ENCODE results near the gene TRMT2B. TPM values are rescaled to one million over a fixed set of nuclear protein-coding genes. Genes with fewer than 3 reads are reported as not detected.
"Not testable (repeated sequence)": the region's sequence is repeated elsewhere in the genome, so short reads cannot be mapped to it uniquely, and the experiment has no call there.

The TRMT2B gene
- total RNA-seq, 1 donor from 2014 or later: 15.7 TPM

DNA sequence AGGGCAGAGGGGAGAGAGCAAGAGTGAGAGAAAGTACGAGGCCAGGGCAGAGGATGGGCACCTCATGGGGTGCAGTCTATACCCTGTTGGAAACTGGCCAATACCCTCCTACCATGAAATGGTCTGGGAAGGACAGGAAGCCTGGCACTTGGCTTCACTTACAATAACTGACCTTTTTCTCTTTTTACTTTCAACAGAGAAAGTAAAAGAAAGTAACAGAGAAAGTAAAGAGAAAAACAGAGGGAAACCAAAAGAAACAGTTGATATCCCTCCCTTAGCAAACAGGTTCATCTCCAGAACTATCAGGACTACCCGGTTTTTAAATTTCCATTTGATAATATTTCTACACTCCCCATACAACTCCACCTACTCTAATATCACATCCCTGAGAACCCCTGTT, 61.8 kb downstream of the TRMT2B start:
- H3K4me3 Mint-ChIP-seq: no peak overlapping the region
- no peaks in the 10 kb centered on the region for H3K36me3 Mint-ChIP-seq (ENCODE audit: low read depth)
- TF ChIP-seq CTCF (conservative IDR thresholded peaks at IDR 0.05): no peak
- no peak overlapping the region for H3K27ac Mint-ChIP-seq (ENCODE audit: unreplicated experiment)
- no peaks in the 10 kb centered on the region for H3K4me1 Mint-ChIP-seq
- H3K9me3 Mint-ChIP-seq: no peaks in the 10 kb centered on the region
- no peak for DNase-seq (ENCODE audit: low read depth, low spot score)
- H3K27me3 Mint-ChIP-seq (ENCODE audit: low read depth): no peaks in the 10 kb centered on the region

- DNase-seq (ENCODE audit: low read depth, low spot score): no peak
- Mint-ChIP-seq H3K9me3 (no peaks in the 10 kb centered on the region), H3K27me3 (ENCODE audit: low read depth) (no peaks in the 10 kb centered on the region), H3K4me3 (no peak overlapping the region), H3K4me1 (no peaks in the 10 kb centered on the region), H3K36me3 (ENCODE audit: low read depth) (no peaks in the 10 kb centered on the region), H3K27ac (ENCODE audit: unreplicated experiment) (no peak overlapping the region)
- TF ChIP-seq CTCF (conservative IDR thresholded peaks at IDR 0.05): no peak
These were observed 67.1 kb downstream of the TRMT2B start for GRCh38 chrX:100984818-100985217.

DNA sequence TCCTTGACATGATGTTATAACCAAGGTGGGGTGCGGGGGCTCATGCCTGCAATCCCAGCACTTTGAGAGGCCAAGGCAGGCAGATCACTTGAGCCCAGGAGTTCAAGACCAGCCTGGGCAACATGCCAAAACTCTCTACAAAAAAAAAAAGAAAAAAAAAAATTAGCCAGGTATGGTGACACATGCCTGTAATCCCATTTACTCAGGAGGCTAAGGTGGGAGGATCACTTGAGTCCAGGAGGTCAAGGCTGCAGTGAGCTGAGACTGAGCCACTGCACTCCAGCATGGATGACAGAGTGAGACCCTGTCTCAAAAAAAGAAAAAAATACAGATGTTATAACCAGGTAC, 70.4 kb downstream of the TRMT2B start:
- not testable (repeated sequence) for H3K27ac Mint-ChIP-seq (ENCODE audit: unreplicated experiment); H3K9me3 Mint-ChIP-seq; H3K4me3 Mint-ChIP-seq; H3K27me3 Mint-ChIP-seq (ENCODE audit: low read depth); DNase-seq (ENCODE audit: low read depth, low spot score); H3K4me1 Mint-ChIP-seq; H3K36me3 Mint-ChIP-seq (ENCODE audit: low read depth)

DNA sequence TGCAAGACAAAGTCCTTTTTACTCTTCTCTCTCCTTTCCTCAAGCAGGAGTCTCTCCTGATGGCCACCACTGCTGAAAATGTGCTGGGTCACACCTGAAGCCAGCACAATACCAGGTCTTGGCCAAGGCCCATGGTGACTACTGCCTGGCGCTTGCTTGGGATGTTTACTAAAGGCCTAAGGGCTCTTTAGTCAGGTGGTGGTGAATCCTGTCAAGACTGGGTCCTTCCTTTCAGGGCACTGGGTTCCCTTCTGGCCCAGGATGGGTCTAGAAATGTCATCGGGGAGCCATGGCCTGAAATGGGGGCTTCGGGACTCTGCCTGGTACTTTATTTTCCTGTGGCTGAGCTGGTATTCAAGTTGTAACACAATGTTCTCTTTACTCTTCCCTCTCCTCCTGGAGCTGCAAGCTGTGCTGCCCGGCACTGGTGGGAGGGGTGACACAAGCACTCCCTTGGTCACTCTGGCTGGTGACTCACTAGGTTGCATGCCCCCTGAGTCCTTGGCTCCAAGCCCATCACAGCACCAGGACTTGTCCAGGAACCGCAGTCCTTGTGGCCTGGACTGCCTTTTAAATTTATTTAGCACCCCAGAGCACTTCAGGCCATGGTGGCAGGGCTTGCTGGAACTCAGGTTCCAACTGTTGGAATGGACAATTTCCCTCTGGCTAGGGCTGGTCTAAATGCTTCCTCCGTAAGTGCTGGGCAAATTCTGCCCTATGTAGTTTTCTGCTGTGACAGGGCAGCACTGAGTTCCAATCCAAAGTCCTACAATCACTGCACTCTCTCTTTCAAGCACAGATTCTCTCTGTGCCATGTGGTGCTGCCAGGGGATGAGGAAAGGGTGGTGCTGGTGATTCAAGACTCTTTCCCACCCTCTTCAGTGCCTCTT, 71.1 kb downstream of the TRMT2B start:
- H3K4me1 Mint-ChIP-seq: no peaks in the 10 kb centered on the region

GRCh38 chrX:100979881-100980607, 71.9 kb downstream of the TRMT2B start:
- Mint-ChIP-seq H3K36me3 (ENCODE audit: low read depth) (peaks cover 5% of the 10 kb centered on the region), H3K27ac (ENCODE audit: unreplicated experiment) (no peak overlapping the region), H3K9me3 (peaks cover 6% of the 10 kb centered on the region)

More for the DNA sequence above, 71.1 kb downstream of the TRMT2B start:
- no peak overlapping the region for H3K27ac Mint-ChIP-seq (ENCODE audit: unreplicated experiment)
- H3K36me3 Mint-ChIP-seq (ENCODE audit: low read depth): peaks cover 3% of the 10 kb centered on the region
- H3K9me3 Mint-ChIP-seq: peaks cover 6% of the 10 kb centered on the region
- H3K4me3 Mint-ChIP-seq: no peak overlapping the region
- no peaks in the 10 kb centered on the region for H3K27me3 Mint-ChIP-seq (ENCODE audit: low read depth)
- DNase-seq (ENCODE audit: low read depth, low spot score): no peak
- no peak for TF ChIP-seq CTCF (conservative IDR thresholded peaks at IDR 0.05)

More at GRCh38 chrX:100979881-100980607, 71.9 kb downstream of the TRMT2B start:
- no peak for TF ChIP-seq CTCF (conservative IDR thresholded peaks at IDR 0.05)
- no peak for DNase-seq (ENCODE audit: low read depth, low spot score)
- Mint-ChIP-seq H3K4me3 (no peak overlapping the region), H3K27me3 (ENCODE audit: low read depth) (no peaks in the 10 kb centered on the region), H3K4me1 (no peaks in the 10 kb centered on the region)

All from neural crest cell (in vitro differentiated cells).